K562 (cell line): ENCODE measurements around the gene TULP1. TPM values are rescaled to one million over a fixed set of nuclear protein-coding genes. Genes with fewer than 3 reads are reported as not detected.

Experiments
- HCFC1 ChIP-seq: IDR thresholded peaks from 2 replicates; pipeline ENCODE4 v1.6.1; 2012; ENCODE audit warnings: low read depth, low read length, improper control_type of control experiment
- KLF1 ChIP-seq: fragments of 450-650 bp; IDR thresholded peaks from 2 replicates; pipeline ENCODE4 v1.6.1; 2016; ENCODE audit warnings: missing genetic modification characterization, missing compliant biosample characterization
- MNT ChIP-seq, 2 experiments: fragments of 450-650 bp; conservative IDR thresholded peaks; 2 replicates each; pipeline ENCODE4 v1.6.1; 2017; ENCODE audit warnings: mild to moderate bottlenecking in 2 of 2, moderate library complexity in 2 of 2
- PCBP2 ChIP-seq: fragments of 200-400 bp; formaldehyde crosslinking; IDR thresholded peaks from 2 replicates; pipeline ENCODE4 v1.6.1; 2018; ENCODE audit warnings: low read length, low read depth, mild to moderate bottlenecking, moderate library complexity; ENCODE audit not compliant: poor library complexity, severe bottlenecking
- RBFOX2 ChIP-seq: fragments of 200-400 bp; formaldehyde crosslinking; IDR thresholded peaks from 2 replicates; pipeline ENCODE4 v1.6.1; 2017; ENCODE audit warnings: low read depth, mild to moderate bottlenecking, low read length, moderate library complexity
- SIX5 ChIP-seq, 2 experiments: IDR thresholded peaks; 2 replicates each; pipeline ENCODE4 v1.6.1; 2011; ENCODE audit warnings: low read length in 2 of 2, borderline replicate concordance in 1 of 2, low read depth in 1 of 2, mild to moderate bottlenecking in 1 of 2, moderate library complexity in 1 of 2; ENCODE audit not compliant: insufficient read depth in 1 of 2
- ZNF143 ChIP-seq: sonication (generic); formaldehyde crosslinking; IDR thresholded peaks from 2 replicates; pipeline ENCODE4 v1.9.0; 2022; ENCODE audit warnings: mild to moderate bottlenecking, missing genetic modification reagents
- ZNF609 ChIP-seq: sonication (generic); formaldehyde crosslinking; IDR thresholded peaks from 2 replicates; pipeline ENCODE4 v1.8.1; 2023; ENCODE audit warnings: missing genetic modification reagents, mild to moderate bottlenecking, borderline replicate concordance
- polyA plus RNA-seq, 8 experiments: library from polyadenylated mRNA; depleted of rRNA in 4 of 8; stranded (reverse) in 5 of 8; unstranded in 3 of 8; fragments of >200 nt; fragmentation: Nextera tagmentation in 2 of 8; fragmentation: Illumina TruSeq in 1 of 8; extraction: Ambion mirVana in 2 of 8; extraction: Trizol in 1 of 8; gene quantifications; 2 replicates each; pipeline versions ENCODE4 v1.2.1 to v1.2.3, GENCODE V29; 2011 to 2014; ENCODE audit warnings: inconsistent platforms in 1 of 8, missing spikeins in 1 of 8
- total RNA-seq, 7 experiments: library from RNA; depleted of rRNA in 6 of 7; stranded (reverse); fragments of >200 nt in 6 of 7; fragmentation: Illumina TruSeq in 2 of 7; extraction: Trizol in 2 of 7; gene quantifications; 2 replicates each; pipeline versions ENCODE4 v1.2.1 to v1.2.3, GENCODE V29; 2011 to 2021; ENCODE audit warnings: low replicate concordance in 1 of 7

TULP1 gene
- total and polyA plus RNA-seq, 9 of the 15 experiments (the other 6 are each of a cell fraction or from before 2014, with no cell fraction given): 0.06 to 0.17 (median 0.09) TPM; not detected in 6

GRCh38 chr6:35453236-35453635, 59.5 kb downstream of the TULP1 start (continued):
- TF ChIP-seq ZNF609 (CRISPR knock-in tag): no peak
- no peak for TF ChIP-seq ZNF143 (CRISPR knock-in tag)
- no peak for TF ChIP-seq RBFOX2
- TF ChIP-seq HCFC1: no peak
- TF ChIP-seq KLF1 (tag): no peak
- TF ChIP-seq PCBP2: no peak
- TF ChIP-seq MNT (conservative IDR thresholded peaks at IDR 0.05): peak; percentile 85 to 87
- TF ChIP-seq SIX5 (IDR thresholded peaks at IDR 0.05; ENCODE audit: borderline replicate concordance in 1 of 2, insufficient read depth in 1 of 2, low read depth in 1 of 2, low read length in 2 of 2): no peak
